ENCODE results near the gene ADAM10. TPM values are rescaled to one million over a fixed set of nuclear protein-coding genes. Genes with fewer than 3 reads are reported as not detected.
"Not testable (repeated sequence)": the region's sequence is repeated elsewhere in the genome, so short reads cannot be mapped to it uniquely, and the experiment has no call there.

ADAM10 gene
- 114 TPM for polyA plus RNA-seq (2013, experiment 1 of 2; ENCODE audit: insufficient read length)
- polyA plus RNA-seq (2013, experiment 2 of 2; ENCODE audit: insufficient read length), result 129 TPM

- DNase-seq, result peak; percentile 100
These were observed at the start of gene ADAM10 for GRCh38 chr15:58749532-58750337. Gene ADAM10 (minus strand): TSS chr15:58749707. CDS start chr15:58749534, 173 bp downstream.

- DNase-seq, result no peak
These were observed 48.0 kb upstream of the ADAM10 start for GRCh38 chr15:58797505-58797904.

GRCh38 chr15:58795825-58796224 lies 46.3 kb upstream of the ADAM10 start:
- no peak for DNase-seq

GRCh38 chr15:58793862-58794261 lies 44.4 kb upstream of the ADAM10 start:
- peak; percentile 31 for DNase-seq

- DNase-seq, result no peak
These were observed 38.7 kb upstream of the ADAM10 start for GRCh38 chr15:58788056-58788710.

- no peak for DNase-seq
These were observed 35.8 kb upstream of the ADAM10 start for GRCh38 chr15:58785355-58785754.

GRCh38 chr15:58779554-58779953 lies 30.0 kb upstream of the ADAM10 start:
- no peak for DNase-seq

GRCh38 chr15:58777107-58777506 lies 27.6 kb upstream of the ADAM10 start:
- DNase-seq, result no peak

- no peak for DNase-seq
These were observed 25.9 kb upstream of the ADAM10 start for GRCh38 chr15:58775402-58775801.

- no peak for DNase-seq
These were observed 23.5 kb upstream of the ADAM10 start for GRCh38 chr15:58773024-58773423.

- DNase-seq, result no peak
These were observed 22.2 kb upstream of the ADAM10 start for GRCh38 chr15:58771621-58772250.

GRCh38 chr15:58770857-58771620 lies 21.5 kb upstream of the ADAM10 start, which contains the start of gene MINDY2:
Gene MINDY2 (plus strand): TSS chr15:58771302. CDS start chr15:58771396, 94 bp downstream.
- DNase-seq, result peak; percentile 99

GRCh38 chr15:58770519-58770856 lies 21.0 kb upstream of the ADAM10 start:
- DNase-seq, result no peak

GRCh38 chr15:58768601-58769004 lies 19.1 kb upstream of the ADAM10 start:
- DNase-seq, result not testable (repeated sequence)

- DNase-seq, result no peak
These were observed 16.8 kb upstream of the ADAM10 start for GRCh38 chr15:58766290-58766689.

- DNase-seq, result no peak
These were observed 15.0 kb upstream of the ADAM10 start for GRCh38 chr15:58764468-58764867.

- no peak for DNase-seq
These were observed 13.2 kb upstream of the ADAM10 start for GRCh38 chr15:58762731-58763130.

- no peak for DNase-seq
These were observed 12.8 kb upstream of the ADAM10 start for GRCh38 chr15:58762285-58762684.

- no peak for DNase-seq
These were observed 11.5 kb upstream of the ADAM10 start for GRCh38 chr15:58761010-58761388.

GRCh38 chr15:58760385-58761009 lies 11.0 kb upstream of the ADAM10 start:
- DNase-seq, result no peak

- DNase-seq, result peak; percentile 34
These were observed 8.6 kb upstream of the ADAM10 start for GRCh38 chr15:58758141-58758540.

- no peak for DNase-seq
These were observed 6.4 kb upstream of the ADAM10 start for GRCh38 chr15:58755956-58756355.
